Measurements from ENCODE around the gene LMBR1.
A peak's percentile ranks its signal among the peaks of the same experiment; 100 is the strongest.
"Not testable (repeated sequence)": the region's sequence is repeated elsewhere in the genome, so short reads cannot be mapped to it uniquely, and the experiment has no call there.

The LMBR1 gene

DNA sequence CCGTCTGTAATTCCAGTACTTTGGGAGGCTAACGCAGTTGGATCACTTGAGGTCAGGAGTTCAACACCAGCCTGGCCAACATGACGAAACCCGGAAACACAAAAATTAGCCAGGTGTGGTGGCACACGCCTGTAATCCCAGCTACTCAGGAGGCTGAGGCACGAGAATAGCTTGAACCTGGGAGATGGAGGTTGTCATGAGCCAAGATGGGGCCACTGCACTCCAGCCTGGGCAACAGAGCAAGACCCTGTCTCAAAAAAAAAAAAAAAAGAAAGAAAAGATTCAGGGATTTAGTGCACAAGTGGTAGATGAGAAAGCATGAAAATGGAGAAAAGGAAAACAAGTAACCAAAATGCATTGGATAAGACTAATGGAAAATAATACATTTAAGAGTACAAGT is 49.4 kb downstream of the LMBR1 start:
- not testable (repeated sequence) for DNase-seq

DNA sequence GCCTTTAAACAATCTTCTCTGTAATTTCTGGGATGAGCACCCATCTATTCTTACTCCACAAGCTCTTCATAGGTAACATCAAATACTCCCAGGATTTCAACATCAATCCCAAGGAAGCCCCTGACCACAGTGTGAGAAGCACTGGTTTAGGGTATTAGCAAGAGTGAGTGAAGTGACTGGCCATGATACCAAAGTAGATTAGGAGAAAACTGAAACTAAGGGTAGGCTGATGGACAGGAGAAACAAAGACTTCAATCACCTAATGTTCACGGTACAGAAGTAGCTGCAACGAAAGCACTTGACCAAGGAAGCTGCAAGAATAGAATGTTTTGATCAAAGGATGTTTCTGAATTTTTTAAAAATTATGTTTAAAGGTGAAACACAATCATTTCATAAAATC is 49.8 kb downstream of the LMBR1 start:
- DNase-seq: no peak

DNA sequence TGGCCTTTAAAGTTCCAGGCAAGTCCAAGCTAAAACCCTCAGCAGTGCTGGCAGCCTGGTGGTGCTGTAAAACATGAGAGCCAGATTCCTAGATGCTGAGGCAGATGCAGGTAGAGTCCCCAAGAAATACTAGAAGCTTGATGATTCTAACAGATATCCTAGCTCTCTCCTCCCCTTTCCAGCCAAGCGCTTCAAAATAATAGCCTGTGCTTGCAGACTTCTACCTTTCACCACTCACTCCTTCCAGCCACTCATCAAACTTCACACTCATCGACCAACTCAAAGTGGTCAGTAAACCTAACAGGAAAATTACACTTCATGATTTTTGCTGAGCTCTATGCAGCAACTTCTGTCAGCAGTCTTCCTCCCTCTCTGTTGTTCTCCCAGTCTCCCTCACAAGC is 50.2 kb downstream of the LMBR1 start:
- DNase-seq: no peak

DNA sequence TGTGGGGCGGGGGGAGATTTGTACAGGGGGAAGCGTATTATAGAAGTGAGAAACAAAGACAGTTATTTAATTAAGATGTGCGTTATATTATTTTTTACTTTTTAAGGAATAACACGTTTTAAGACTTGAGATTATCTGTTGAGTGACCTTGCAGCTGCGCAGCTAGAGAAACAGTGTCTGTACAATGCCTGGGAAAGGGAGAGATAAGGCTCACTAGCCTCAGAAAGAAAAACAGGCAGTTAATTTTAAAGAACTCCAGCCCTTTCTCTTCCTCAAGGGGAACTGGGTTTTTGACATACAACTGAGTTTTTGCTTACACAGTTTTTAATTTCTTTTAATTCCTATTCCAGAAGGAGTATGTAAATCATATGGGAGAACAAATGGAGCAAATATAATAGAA is 50.7 kb downstream of the LMBR1 start:
- no peak for DNase-seq

DNA sequence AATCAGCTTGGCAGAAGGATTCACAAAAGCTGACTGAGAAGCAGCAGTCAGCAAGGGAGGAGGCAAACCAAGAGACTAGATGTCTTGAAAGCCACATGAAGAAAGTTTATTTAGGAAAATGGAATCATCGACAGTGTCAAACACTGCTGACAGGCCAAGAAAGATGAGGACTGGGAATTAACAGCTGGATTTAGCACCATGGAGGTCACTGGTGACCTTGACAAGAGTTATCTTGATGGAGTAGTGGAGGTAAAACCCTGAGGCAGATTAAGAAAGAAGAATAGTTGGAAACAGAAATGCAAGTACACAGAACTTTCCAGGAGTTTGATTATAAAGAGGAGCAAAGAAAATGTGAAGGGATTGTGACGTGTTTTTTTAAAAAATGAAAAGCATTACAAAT is 51.5 kb downstream of the LMBR1 start:
- no peak for DNase-seq

DNA sequence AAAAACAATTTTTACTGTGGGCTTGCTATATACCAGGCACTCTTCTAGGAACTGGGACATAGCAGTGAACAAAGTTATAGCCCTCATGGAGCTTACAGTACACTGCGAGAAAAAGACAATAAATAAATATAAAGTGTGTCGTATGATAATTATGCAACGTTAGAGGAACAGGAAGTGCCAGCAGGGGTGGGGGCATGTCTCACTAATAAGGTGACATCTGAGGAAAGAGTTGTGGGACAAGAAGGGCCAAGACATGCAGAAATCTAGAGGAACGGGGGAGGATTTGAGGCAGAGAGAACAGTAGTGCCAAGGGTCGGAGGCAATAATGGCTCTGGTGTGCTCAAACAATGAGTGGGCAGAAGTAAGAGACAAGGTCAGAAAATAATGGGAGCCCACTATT is 52.8 kb downstream of the LMBR1 start:
- DNase-seq: no peak

DNA sequence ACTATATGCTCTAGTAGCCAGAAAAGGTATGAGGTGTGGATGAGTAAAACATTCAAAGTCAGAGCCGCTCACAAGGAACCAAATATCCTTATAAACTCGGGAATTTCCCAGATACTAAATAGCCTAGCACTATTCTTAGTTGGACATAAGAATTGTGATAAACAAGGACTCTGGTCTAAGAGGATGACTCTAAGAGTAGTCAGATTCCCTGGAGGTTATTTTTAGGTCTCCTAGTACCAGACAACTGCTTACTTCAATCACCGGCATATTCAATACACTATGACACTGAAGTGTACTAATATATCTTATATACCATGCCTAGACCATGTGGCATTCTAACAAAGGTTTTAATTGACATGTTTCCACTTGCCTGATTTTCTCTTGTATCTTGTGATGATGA is 56.5 kb downstream of the LMBR1 start:
- no peak for DNase-seq

DNA sequence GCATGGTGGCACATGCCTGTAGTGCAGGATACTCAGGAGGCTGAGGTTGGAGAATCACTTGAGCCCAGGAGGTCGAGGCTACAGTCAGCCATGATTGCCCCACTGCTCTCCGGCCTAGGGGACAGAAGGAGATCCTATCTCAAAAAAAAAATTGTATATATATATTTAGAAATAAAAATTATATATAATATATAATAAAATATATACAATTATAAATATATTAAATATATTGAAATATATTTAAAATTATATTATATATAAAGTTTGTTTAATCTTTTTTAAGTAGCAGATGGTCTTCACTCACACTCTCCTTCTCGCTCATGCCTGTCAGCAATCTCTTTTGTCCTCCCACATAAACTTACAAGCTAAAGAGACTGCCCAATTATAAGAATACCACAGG is 58.5 kb downstream of the LMBR1 start:
- no peak for DNase-seq

DNA sequence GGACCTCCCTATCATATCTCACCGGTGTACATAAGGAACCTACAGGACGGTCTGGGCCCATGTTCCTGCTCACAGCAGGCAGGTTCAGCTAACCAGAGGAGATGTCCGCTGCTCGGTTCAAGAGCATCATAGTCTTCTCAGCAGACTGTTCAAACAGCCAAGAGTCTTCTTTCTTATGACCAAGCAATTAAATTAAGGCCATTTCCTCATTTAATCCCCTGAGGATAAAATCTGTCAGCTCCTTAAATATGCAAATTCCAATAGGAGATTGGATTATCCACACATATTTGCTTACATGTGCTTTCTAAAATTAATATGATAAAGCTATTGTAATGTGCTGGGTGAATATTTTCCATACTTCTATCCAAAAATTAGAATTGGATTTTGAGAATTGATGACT is 59.7 kb downstream of the LMBR1 start:
- DNase-seq: no peak

DNA sequence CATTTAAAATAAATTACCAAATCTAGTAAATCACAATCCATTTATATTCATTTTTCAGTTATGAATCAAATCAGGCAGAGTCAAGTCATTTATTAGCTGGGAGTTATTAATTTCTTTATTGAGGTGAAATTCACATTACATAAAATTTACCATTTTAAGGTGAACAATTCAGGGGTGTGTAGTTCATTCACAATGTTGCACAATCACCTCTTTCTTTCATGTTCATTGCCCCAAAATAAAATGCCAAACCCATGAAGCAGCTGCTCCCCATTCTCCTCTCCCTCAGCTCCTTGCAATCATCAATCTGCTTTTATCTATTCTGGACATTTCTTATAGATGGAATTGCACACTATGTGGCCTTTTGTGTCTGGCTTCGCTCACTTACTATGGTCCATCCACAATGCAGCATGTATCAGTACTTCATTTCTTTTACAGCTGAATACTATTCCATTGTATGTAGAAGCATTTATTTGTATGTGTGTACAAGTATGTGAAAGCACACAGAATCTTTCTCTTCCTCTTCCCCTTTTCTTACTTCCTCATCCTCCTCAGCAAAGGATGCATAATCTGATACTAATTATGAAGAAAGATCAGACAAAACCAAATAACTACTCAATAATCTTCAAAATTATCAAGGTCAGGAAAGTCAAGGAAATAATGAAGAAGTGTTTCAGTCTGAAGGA is 60.6 kb downstream of the LMBR1 start:
- DNase-seq: no peak

DNA sequence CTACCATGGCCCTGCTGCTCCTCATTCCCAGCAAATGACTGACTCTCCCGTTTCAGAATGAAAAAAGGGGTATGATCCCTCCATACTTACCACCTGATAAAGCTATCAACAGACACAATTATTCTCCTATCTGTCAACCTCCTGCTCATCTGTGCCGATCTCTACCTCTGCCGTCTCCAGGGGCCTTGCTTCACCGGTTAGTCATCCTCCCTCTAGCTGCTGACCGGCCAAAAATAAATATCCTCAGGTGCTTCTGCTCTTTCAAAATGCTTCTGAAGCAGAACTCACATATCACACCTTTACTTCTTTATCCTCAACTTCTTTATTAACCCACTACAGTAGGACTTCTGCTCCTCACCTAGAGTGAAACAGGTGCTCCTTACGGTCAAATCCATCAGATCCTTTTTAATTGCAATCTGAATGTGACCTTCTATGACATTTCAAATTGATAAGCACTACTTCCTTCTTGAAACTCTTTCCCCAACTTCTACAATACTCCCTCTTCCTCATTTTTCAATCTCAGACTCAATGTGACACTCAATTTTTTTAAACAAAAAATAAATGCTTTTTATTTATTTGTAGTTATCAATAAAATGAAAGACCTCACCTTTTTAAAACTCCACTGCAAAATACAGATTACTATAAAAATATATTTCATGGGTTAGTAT is 63.2 kb downstream of the LMBR1 start:
- DNase-seq: no peak

DNA sequence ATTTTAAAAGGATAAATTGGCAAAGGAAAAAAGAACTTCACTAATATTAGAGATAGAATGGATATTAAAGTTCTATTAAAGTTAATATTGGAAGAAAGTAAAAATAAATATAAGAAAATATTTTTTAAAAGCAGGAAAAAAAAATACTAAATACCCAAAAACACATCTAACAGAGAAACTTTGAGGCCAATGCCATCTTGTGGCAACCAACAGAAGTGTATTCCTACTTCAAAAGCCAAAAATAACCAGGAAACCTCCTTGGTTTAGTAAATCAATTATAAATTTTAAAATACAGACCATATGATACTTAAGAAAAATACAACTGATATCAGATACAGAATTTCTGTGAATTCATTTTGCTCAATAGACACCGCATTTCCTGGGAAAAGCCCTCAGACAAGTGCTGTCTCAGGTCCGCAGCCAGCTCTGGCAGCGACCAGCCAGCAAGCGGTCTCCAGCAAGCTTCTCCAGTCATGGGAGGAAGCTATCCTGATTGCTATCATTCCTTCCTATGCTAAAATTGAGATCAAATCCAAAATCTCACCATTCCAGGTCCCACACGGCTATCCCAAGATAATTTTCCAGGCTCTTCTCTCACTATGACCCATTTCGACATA is 65.3 kb downstream of the LMBR1 start:
- DNase-seq: peak; percentile 12

DNA sequence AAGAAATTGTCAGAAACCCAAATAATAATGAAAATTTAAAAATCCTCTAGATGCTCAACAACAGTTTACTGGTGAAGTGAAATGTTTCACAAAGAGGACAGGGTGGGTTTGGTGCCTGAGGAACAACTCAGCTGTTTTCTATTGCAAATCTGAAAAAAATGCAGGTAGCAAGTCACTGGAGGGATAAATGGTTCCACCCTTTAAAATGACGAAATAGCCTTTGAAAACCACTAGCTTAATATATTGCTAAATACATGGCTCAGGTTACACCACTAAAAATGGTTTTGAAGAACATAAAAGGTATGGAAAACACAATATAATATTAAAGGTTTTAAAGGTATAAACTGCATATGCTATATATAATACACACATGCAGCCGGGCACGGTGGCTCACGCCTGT is 69.5 kb downstream of the LMBR1 start:
- peak; percentile 27 for DNase-seq

DNA sequence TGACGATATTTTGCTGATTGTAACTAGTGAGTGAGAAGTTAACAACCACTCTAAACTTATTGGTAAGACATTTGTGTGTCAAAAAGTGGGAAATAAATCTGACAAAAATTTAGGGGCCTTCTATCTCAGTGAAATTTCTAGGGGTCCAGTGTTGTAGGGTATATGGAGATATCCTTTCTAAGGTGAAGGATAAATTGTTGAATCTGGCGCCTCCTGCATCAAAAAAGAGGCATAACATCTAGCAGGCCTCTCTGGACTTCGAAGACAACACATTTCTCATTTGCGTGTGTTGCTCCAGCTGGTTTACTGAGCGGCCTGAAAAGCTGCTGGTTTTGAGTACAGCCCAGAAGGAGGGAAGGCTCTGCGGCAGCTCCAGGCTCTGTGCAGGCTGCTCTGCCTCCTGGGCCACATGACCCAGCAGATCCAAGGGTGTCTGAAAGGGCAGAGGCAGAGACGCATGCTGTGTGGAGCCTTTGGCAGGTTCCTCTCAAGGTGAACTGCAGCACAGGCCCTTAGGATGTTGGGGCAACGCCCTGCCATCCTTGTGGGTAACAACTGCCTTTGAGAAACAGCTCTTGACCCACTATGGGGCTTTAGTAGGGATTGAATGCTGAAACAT is 72.4 kb downstream of the LMBR1 start:
- DNase-seq: no peak

DNA sequence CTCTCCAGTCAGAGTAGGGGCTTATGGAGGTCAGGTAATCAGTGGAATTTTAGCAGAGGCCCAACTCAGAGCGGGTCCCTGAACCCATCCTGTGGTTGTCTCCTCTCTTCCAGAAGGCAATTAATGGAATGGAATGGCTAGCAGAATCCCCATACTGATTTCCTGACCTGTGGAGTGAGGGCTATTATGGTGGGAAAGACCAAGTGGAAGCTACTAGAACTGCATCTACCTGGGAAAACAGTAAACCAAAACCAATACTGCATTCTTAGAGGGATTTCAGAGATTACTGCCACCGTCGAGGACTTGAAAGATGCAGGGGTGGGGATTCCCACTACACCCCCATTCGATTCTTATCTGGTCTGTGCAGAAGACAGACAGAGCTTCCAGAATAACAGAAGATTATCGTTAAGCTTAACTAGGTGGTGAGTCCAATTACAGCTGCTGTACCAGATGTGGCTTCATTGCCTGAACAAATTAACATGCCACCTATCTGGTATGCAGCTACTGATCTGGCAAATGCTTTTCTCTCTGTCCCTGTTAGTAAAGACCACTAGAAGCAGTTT is 73.2 kb downstream of the LMBR1 start:
- no peak for DNase-seq

DNA sequence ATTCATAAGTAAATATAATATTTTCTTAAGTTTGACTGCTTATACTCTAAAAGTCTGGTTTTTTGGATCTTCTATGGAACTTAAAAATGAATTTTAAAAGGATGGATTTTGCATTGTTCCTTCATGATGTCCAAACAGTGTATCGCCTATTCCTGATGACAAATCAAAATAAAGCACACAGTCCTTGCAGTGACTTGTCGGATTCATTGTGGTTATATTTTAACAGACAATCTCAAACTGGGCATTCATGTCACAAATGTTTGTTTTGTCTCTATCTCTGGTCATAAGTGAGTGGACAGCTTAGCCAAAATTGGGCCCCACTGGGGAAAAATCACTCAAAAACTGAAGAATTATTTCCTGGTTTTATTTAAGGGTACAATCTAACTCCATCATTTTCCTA is 74.8 kb downstream of the LMBR1 start:
- no peak for DNase-seq

DNA sequence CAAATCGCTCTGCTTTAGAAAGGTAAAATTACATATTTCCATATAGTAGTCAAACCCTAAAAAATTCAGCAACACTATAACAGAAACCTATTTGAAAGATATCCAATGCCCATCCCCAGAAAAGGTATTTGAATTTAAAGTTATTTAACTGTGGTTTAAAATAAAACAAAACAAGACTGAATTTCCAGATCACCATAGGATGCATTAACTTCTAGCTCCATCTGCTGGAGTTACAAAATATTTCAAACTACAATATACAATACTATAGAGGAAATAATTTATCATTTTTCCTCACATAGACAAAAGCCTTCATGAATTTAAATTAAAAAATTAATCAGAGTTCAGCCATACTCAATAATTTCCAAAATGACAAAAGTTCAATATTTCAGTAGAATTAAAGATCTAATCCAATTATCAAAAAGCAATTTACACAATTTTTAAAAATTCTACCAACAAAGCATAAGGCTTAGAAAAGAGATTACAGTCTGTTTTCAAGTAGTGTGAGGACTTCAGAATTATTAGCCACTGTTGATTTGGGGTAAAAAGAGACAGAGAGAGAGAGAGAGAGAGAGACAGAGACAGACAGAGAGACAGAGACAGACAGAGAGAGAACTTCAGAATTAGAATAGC is 75.9 kb downstream of the LMBR1 start:
- DNase-seq: no peak

DNA sequence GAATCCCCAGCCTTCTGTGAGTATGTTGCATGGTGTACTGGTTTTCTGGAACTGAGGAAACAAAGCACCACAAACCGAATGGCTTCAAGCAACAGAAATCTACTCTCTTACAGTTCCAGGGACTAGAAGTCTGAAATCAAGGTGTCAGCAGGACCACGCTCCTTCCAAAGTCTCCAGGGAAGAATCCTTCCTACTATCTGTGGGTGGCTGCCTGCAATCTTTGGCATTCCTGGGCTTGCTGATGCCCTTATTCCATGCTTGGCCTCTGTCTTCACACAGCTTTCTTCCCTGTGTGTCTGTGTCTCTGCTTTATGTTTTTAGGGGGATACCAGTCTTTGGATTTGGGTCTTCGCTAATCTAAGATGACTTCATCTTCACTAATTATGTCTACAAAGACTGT is 81.3 kb downstream of the LMBR1 start:
- DNase-seq: no peak

DNA sequence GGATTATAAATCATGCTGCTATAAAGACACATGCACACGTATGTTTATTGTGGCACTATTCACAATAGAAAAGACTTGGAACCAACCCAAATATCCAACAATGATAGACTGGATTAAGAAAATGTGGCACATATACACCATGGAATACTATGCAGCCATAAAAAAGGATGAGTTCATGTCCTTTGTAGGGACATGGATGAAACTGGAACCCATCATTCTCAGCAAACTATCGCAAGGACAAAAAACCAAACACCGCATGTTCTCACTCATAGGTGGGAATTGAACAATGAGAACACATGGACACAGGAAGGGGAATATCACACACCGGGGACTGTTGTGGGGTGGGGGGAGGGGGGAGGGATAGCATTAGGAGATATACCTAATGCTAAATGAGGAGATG is 89.3 kb downstream of the LMBR1 start:
- not testable (repeated sequence) for DNase-seq

DNA sequence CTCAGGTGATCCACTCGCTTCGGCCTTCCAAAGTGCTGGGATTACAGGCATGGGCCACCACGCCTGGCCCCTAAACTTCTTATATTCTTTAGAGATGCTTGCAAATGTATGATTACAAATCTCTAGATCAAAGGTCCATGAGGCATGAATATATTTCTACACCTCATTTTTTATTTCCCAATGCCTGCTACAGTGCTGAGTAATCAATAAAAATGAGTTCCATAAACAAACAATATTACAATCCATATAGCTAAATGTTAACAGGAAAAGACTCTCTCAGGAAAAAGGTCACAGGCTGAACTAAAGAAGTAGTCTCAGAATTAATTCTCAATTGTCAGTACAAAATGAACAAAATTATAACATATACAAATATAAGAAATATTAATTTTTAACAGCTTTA is 90.8 kb downstream of the LMBR1 start:
- DNase-seq: no peak

DNA sequence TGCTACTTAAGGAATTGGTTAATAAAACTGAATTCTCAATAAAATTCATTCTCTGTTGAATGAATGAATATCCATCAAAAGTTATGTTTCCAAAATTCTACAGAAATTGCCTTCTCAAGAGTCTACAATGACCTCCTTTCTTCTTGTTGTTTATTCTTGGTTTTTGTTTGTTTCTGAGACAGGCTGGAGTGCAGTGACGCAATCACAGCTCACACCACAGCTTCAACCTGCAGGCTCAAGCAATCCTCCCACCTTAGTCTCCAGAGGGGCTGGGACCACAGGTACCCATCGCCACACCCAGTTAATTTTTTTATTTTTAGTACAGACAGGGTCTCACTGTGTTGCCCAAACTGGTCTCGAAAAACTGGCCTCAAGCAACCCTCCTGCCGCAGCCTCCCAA is 97.6 kb downstream of the LMBR1 start:
- no peak for DNase-seq

DNA sequence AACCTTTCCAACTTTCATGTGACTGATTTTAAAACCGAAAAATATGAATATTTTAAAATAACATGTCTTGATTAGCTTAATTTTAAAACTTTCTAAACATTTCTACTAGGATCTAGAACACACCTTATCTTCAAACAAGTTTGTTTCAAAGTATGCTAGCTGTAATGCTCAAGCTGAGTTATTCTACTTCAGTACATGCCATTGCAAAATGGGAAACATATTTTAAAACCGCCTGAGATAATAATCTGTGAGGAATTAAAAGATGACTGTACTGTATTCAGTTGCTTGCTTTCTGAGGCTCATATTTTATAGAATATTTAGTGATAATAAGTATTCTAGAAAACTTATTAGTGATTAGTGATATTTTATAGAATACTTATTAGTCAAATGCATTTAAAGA is 99.6 kb downstream of the LMBR1 start:
- DNase-seq: no peak

DNA sequence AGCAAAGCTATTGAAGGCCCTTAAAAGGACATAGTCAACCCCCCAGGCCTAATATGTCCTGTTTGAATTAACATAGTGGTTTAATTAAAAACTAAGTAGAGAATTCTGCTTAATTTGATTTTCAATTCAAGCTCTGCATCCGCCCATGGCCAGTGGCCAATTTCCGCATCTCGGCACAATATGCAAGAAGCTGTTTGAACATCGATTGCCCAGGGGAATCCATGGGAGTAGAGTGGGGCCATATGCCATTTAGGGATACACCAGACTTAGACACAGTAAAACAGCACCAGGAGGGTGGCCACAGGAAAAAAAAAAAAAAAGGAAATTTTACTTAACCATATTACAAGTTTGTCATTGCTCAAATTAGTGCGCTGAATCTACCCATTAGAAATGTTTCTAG is 100.4 kb downstream of the LMBR1 start:
- no peak for DNase-seq
